Germinal center (tissue), 1 donor: Measurements from ENCODE around the gene KRTAP10-12.

Experiments
- DNase-seq: peaks from one replicate; pipeline ENCODE4 v3.0.0; 2012; ENCODE audit warnings: mixed read lengths, low spot score

The KRTAP10-12 gene

DNA sequence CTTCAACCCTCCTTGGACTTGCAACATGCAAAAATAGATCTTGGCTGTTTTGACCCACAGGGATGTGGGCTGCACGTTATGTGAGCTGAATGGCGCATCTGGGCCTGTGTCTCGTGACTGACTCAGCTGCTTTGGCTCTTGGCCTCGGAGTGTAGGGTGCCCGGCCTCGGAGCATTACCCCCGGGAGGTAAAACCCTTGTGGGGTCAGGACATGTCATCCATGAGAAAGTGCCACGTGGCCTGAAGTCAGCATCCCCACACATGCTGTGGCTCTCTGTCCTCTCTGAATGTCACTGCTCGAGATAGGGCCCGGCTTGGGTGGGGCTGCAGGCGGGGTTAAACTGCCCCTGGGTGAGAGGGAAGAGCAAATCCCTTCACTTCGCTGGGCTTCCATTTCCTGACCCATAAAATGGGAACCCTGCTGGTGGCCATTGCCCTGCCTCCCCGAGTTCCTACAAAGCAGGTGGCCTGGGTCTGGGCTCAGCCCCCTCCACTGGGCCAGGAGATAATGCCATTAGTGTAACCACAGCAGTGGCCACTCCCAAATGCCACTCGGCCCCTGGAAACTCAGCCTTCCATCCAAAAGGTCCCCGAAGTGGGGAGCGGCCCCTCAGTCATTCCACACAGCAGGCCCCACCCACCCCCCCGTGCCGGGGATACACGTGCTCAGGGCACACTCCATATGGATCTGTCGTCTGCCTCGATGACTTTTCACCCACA, 37.2 kb downstream of the KRTAP10-12 start:
- no peak for DNase-seq

DNA sequence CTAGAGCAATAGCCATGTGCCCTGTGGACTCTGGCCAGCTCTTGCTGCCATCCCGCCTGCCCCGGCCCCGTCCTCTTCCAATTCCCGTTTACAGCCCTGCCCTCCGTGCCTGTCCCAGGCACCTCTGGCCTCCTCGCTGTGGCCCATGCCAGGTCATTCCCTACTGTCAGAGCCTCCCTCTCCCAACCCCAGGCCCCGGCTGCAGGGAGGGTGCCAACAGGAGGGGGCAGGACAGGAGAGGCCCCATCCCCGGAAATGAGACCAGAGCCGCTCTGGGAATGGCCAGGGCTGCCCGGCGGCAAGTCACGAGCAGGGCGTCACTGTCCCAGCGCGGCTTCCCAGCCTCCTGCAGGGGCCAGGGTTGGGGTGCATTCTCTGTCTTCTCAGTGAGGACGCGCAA, 37.9 kb downstream of the KRTAP10-12 start:
- no peak for DNase-seq

DNA sequence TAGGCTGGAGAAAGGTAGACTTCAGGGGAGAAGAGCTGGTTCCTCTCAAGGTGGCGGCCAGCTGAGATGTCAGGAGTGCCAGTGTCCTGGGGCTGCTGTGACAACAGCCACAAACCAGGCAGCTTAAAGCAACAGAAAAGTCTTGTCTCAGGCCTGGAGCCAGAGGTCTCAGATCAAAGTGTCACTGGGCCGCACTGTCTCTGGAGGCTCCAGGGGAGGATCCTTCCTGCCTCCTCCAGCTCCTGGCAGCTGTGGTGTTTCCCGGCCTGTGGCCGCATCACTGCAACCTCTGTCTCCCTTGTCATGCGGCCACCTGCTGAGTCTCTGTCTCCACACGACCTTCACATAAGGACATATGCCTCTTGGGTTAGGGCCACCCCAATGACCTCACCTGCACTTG, 38.8 kb downstream of the KRTAP10-12 start:
- DNase-seq: no peak

DNA sequence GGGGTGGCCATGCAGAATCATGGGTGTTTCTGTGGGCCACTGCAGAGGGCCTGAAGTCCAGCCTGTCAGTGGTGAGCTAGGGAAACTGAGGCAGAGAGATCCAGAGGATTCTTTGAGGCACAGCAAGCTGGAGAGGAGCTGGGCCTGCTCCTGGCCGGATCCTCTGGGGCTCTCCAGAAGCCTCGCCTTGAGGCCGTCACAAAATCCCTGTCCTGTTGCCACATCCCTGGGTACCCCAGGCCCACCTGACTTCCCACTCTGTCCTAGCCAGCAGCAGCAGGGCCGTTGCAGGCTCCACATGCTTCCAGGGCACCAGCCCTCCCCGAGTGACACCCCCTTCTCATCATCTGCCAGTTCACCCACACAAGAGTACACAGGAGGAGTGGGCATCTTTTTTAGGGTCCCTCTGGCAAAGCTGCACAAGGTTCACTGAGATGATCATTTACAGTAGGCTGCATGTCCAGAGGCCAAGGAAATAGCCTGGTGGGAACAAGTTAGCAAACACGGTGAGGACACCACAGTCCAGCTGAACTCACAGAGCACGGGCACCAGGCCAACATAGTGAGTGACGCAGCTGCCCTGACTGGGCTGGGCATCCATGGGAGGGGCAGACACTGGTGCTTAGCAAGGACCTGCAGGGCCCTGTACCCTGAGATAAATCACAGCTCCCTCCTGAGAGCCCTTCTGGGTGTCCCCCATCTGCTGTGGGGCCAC, 39.5 kb downstream of the KRTAP10-12 start:
- no peak for DNase-seq

DNA sequence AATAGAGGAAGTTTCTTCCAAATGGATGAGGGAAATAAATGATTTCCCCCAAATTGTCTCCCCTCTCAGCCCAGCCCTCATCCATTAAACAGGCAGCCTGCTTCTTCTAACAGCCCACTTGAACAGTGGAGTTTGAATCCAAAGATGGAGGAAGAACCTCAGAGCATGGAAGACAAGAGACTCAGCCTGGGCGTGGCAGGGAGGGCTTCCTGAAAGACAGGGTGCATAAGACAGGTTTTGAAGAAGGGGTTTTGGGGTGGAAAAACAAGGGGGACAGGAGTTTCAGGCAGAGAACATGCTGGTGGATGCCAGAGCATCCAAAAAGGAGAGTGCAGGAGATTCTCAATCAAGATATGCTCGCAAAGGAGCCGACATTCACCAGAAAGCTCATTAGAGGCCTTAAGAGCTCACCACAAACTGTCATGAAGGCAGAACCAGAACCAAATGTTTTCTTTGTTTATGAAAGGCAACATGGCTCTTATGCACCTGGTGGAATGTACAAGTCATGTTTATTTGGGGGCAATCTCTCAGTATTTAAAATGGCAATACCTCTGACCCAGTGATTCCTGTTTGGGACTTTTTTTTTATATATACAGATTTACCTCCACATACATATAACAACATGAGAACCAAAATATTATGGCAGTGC, 40.9 kb downstream of the KRTAP10-12 start:
- DNase-seq: no peak

DNA sequence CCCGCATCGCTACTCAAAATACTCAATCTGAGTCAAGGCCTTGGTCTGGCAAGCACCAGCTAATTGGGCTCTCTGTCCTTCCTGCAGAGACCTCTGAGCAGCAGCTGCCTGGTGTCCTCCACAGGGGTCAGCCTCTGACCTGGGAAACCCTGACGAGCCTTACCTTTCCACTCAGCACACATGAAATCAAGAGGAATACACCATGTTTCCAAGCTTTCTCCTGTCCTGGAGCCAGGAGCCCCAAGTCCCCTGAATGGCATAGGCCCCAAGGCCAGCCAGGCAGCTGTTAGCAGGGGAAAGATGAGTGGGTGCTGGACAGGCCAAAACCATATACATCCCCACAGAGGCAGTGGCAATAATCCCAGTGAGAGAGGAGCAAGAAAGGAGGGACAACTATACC, 41.6 kb downstream of the KRTAP10-12 start:
- DNase-seq: no peak

DNA sequence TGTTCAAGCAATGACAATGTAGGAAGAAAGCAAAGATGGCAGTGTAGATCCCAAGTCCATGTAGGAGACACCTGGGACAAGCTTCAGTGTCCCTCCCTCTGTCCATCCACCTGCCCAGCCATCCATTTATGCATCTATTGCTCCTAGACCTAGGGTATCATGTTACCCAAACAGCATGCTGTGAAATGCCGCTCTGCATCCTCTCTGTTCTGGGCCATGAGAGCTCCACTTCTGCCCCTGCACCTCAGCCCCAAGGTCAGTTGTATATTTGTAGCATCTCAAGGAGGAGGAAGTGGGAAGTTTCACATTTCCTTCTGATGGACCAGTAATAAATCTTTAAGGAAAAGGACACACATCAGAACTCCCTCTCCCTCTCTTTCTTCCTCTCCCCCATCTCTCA, 42.3 kb downstream of the KRTAP10-12 start:
- no peak for DNase-seq

DNA sequence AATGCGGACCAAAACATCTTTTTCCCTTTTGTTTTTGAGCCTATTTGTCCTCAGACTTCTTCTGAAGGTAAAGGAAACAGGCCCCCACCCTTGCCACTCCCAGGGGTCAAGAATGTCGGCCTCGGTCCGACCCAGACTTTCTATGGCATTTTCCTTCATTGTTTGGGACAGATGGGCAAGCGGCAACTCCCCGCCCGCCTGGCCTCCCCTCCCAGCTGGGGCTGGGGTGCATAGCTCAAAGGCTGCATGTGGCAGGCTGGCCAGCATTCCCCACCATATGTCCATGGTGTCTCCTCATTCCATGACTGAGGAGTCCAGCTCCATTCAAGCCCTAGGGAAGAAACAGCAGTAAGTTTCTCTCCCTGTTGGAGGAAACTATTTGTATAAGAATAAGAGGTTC, 43.8 kb downstream of the KRTAP10-12 start:
- DNase-seq: no peak

DNA sequence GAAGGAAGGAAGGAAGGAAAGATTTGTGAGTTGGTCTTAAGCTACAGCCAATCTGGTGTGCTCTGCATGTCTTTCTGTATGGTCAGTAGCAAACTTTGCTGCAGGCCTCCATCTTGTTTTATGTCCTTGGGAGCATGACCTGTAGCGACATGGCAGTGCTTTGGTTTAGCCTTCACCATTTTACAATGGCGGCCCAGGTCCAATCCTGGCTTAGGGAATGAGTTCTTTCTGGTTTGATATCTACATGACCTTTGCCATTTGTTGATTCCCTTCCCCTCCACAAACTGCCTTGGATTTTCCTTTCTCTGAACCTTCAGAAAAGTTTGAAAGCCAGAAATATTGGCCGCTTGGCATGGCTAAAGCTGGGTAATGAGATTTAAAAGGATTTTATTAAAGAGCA, 44.9 kb downstream of the KRTAP10-12 start:
- no peak for DNase-seq

DNA sequence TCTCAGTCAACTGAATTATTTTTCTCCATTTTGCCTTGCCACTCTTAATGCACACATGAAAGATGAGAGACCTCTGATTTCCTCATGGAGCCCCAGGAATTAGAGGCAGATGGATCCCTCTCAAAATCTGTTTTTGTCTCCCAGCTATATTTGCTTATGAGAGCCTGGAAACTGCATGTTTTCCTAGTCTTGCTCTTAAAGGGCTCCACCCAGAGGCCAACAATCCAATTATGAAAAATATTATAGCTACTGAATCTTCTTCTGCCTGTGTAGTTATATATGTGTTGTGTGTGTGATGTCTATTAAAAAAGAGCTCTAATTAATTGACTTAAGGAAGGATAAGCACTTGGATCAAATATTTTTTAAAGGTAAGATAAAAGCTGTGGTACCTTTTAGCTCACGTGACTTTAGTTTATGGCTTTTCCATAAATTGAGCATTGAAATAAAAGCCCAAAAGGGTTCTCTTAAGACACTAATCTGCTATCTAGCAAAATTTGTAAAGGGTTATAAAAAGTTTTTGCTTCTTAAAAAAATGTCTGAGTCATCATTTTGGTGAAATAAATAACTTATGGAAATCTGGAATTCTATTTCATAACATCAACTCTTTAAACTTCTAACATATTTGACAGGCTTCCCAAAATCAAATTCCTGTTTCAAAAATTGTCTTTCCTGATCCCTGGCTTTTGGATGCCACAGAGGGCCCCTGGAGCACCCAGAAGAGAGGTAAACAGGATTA, 45.6 kb downstream of the KRTAP10-12 start:
- no peak for DNase-seq
